Stimulated activated CD8-positive, alpha-beta memory T cell treated with anti-CD3 and anti-CD28 coated beads, Interleukin-15, amount 100 ng/mL, for 4 hours (primary cell): ENCODE data around the gene DDTL.
"Not testable (repeated sequence)": the region's sequence is repeated elsewhere in the genome, so short reads cannot be mapped to it uniquely, and the experiment has no call there.

Experiments
- DNase-seq, 2 donors: peaks; one replicate each; pipeline ENCODE4 v3.0.0-alpha.2; 2020; ENCODE audit warnings: low read depth in 2 of 2

Gene DDTL

GRCh38 chr22:23966568-23966967, at the start of gene DDTL:
Gene DDTL (plus strand): TSS chr22:23966888. CDS start chr22:23966915, 27 bp downstream.
- not testable (repeated sequence) for DNase-seq

DNA sequence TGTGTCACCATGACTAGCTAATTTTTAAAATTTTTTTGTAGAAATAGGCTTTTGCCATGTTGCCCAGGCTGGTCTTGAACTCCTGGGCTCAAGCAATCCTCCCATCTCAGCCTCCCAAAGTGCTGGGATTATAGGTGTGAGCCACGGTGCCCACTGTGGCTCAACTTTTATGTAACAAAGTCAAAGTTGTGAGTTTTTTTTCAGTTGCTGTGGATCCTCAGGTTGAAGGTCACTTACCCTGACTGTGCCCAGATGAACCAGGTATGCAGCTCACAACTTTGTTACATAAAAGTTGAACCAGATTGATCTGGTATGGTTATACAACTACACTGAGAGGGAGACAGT, 46.4 kb upstream of the DDTL start:
- not testable (repeated sequence) for DNase-seq

DNA sequence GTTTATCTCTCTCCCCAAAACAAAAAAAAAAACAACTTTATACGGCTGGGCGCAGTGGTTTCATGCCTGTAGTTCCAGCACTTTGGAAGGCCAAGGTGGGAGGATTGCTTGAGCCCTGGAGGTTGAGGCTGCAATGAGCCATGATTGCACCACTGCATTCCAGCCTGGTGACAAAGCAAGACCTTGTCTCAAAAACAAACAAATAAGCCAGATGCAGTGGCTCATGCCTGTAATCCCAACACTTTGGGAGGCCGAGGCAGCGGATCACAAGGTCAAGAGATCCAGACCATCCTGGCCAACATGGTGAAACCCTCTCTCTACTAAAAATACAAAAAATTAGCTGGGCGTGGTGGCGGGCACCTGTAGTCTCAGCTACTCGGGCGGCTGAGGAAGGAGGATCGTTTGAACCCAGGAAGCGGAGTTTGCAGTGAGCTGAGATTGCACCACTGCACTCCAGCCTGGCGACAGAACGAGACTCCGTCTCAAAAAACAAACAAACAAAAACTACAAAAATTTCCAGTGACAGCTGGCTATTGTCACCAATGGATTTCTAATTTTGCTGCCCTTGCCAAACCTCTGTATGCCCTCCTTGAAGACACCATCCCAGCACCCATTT, 45.0 kb upstream of the DDTL start:
- DNase-seq, result not testable (repeated sequence)

- no peak for DNase-seq
These were observed 43.8 kb upstream of the DDTL start for GRCh38 chr22:23922921-23923320.

GRCh38 chr22:23925020-23925606, 41.6 kb upstream of the DDTL start:
- no peak for DNase-seq

DNA sequence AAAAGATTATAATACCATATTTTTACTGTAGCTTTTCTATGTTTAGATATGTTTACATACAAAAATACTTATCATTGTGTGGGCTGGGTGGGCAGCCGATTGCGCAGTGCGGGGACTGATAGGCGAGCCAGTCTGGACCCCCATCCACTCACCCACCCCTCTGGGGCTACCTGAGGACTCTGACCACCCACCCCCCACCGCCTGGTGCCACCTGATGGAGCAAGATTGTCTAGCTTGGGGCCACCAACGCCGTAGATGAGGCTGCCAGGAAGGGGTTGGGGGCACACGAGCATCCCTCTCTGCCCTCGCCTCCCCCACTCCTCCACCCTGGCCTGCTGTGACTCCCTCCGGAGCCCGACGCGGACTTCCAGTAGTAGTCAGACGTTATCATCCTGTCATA, 40.1 kb upstream of the DDTL start:
- DNase-seq, result no peak

DNA sequence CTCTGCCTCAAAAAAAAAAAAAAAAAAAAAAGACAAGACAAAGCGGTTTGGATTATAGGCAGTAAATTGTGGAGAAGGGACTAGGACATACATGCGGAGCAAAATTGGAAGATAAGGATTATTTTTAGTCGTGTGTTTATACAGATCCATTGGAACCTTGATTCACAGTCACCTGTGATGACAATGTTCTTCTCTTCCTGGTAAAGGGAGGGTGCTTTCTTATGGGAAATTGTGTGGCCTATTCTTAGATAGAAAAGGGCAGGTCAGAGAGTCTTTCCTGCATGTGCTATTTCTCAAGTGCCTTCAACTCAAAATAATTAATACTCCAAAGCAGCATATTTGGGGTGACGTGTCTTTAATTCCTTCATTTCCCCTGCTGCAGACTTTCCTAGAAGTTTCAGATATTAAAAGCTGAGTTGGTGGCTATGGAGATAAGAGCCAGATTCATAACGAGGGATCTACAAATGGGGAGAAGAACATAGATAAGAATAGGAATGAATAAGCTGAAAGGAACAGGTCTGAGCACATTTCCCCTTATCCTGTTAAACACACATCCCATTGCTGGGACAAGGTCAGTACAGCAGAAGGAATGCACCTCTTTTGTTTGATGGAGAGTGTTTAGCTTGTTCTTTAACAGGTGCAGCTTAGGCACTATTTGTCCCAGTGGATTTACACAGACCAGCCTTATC, 28.2 kb upstream of the DDTL start:
- no peak for DNase-seq

DNA sequence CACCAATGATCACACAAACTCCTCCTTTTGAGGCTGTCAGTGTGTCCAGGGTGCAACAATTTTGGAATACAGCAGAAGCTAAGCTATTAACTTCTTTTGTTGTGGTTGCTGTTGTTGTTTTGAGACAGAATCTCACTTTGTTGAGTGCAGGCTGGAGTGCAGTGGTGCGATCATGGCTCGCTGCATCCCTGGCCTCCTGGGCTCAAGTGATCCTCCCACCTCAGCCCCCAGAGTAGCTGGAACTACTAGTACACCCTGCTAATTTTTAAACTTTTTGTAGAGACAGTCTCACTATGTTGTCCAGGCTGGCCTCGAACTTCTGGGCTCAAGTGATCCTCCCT, 27.7 kb upstream of the DDTL start:
- no peak for DNase-seq

DNA sequence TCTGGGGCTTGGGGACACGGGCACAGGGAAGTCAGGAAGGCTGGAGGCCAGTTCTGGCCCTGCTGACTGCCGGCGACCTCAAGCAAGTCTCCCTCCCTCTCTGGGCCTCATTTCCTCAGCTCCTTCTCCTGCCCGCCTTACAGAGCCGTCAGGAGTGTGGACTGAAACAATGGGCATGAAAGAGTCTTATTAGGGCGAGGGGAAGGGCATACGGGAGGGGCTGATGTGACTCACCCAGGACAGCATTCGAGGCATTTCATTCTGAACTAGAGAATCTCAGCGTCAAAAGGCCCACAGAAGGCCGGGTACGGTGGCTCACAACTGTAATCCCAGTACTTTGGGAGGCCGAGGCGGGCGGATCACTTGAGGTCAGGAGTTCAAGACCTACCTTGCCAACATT, 26.5 kb upstream of the DDTL start:
- not testable (repeated sequence) for DNase-seq

GRCh38 chr22:23947391-23947790, 19.3 kb upstream of the DDTL start:
- DNase-seq, result not testable (repeated sequence)

DNA sequence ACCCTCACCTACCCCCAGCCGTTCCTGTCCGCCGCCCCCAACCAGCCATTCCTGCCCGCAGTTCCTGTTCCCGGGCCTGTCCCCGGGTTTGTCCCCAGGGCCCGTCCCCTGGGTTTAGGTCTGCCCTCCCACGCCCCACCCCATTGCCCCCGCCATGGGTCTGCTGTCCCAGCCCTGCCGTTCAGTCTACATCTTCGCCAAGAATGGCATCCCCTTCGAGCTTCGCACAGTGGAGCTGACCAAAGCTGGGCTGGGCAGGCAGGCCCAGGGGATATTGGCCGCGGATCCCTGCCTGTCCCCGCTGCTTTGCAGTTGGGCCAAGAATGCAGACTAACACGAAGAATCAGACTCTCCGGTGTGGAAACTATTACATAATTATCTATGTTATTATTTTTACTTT, 16.9 kb upstream of the DDTL start:
- DNase-seq, result not testable (repeated sequence)

- DNase-seq, result not testable (repeated sequence)
These were observed 15.3 kb upstream of the DDTL start for GRCh38 chr22:23951383-23951782.

DNA sequence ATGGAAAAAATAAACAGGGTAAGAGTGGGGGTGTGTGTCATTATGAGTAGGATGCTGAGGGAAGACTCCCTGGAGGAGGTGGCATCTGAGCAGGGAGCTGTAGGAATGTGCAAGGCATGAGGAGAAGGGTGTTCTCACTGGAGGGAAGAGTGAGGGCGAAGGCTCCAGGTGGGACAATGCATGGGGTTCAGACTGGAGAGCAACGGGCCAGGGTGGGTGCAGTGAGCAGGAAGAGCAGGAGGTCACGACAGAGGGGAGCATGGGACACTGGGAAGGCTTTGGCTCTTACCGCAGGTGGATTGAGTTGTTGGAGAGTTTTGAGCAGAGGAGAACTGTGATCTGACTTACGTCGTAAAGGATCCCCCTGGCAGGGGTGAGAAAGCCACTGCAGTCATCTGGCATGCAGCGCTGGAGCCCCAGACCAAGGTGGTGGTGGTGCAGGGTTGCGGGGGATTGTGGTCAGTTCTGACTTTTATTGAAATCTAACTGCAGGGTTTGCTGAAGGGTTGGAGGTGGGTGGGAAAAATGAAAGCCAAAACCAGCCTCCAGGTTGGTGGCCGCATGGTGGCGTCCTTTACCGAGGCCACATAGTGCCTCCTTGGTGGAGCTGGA, 13.8 kb upstream of the DDTL start:
- DNase-seq, result not testable (repeated sequence)

- not testable (repeated sequence) for DNase-seq
These were observed 13.2 kb upstream of the DDTL start for GRCh38 chr22:23953485-23953884.

DNA sequence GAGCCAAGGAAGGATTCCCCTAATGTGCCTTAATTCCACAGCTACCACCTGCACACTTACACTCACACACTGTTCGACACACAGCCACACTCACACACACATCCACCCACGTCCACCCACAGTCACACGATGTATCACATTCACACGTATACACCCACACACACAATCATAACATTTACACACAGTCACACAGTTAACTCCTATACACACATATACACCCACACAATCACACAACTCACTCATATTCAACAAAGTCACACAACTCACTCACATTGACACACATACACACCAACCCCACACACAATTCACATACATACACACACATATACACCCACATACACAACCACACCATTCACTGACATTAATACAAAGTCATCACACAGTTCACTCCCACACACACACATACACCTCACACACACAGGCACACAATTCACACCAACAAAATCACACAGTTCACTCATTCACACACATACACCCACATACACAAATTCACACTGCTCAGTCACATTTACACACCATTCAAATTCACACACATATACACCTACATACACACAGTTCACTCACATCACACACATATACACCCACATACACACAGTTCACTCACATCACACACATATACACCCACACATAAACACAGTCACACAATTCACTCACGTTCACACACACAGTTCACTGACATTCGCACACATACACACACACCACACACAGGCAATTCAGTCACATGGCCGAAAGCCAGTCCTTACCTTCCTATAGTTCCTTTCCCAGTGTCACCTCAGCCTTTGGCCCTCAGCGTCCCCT, 12.3 kb upstream of the DDTL start:
- DNase-seq, result not testable (repeated sequence)

GRCh38 chr22:23954991-23955305, 11.7 kb upstream of the DDTL start:
- DNase-seq, result not testable (repeated sequence)

GRCh38 chr22:23955886-23956285, 10.8 kb upstream of the DDTL start:
- DNase-seq, result not testable (repeated sequence)

DNA sequence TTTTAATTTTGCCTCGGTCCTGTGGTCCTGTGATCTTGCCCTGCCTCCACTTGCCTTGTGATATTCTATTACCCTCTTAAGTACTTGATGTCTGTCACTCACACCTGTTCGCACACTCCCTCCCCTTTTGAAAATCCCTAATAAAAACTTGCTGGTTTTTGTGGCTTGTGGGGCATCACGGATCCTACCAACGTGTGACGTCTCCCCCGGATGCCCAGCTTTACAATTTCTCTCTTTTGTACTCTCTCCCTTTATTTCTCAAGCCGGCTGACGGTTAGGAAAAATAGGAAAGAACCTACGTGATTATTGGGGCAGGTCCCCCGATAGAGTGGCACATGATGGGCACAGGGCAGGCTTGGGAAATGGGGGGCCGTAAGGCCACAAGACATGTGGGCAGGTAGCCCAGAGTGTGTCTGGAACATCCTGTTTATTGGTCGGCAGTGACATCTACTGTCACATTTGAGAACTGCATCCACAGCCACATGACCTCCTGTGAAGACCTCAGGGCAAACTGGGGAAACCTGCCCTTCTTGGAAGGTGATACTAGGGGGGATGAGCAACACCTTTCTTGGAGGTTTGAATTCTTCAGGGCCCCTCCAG, 10.3 kb upstream of the DDTL start:
- peak; percentile 12 to 62 for DNase-seq

DNA sequence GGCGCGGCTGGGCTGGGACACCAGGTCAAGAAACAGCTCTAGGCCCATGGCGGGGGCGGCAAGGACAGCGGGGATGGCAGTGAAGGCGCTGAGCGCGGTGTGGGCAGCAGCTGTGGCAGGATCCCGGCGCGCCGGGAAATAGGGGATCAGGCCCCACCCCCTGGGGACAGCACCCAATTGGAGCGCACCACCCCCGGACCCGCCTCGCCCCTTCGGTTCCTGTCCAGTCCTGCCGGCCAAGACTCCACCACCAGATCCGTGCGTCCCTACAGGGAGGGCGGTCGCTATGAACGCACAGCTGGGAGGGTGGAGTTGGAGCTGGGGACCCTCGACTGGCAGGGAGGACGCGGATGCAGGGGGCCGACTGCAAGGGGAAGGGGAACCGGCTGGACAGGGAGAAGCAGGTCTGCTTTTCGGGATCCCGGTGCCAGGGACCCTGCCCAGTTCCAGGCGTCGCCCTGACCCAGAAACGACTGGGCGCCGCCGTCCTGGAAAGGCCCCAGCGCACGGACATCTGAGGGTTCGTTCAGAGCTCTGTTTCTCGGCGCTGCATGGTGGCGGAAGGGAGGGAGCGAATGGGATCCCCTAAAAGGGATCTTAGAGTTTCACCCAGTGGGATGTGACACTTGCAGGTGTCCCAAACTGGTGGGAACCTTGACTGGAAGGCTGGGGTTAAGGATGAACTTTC, 5.5 kb upstream of the DDTL start, which contains the start of gene GSTT2B:
Gene GSTT2B, minus strand, starts transcription at position 112 of the 688 bp plus-strand sequence. Its CDS starts 64 bp downstream, at position 48.
- DNase-seq, result not testable (repeated sequence)

- DNase-seq, result not testable (repeated sequence)
These were observed 594 bp upstream of the DDTL start for GRCh38 chr22:23966094-23966493.

DNA sequence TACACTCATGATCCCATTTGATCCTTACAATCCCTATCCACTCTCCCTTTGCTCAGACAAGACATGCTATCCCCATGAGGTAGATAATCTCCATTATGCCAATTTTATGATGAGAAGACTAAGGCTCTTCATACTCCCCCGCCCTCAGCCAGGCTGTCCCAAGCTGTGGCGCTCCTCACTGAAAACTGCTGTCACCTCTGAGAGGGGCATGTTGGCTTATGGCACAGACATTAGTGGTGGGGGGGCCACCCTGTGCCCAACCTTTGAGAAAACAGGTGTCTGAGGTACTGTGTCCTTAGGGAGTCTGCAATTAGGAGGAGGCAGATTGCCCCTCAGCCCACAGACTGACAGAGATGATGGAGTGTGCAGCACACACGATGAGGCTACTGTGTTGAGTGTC, 2.4 kb downstream of the DDTL start:
- DNase-seq, result no peak
